Measurements from ENCODE around the gene EVI5. TPM values are rescaled to one million over a fixed set of nuclear protein-coding genes. Genes with fewer than 3 reads are reported as not detected.
A peak's percentile ranks its signal among the peaks of the same experiment; 100 is the strongest.
"Not testable (repeated sequence)": the region's sequence is repeated elsewhere in the genome, so short reads cannot be mapped to it uniquely, and the experiment has no call there.

EVI5 gene
- total RNA-seq, 2 experiments from 2014 or later: 25.7 to 27.9 TPM

DNA sequence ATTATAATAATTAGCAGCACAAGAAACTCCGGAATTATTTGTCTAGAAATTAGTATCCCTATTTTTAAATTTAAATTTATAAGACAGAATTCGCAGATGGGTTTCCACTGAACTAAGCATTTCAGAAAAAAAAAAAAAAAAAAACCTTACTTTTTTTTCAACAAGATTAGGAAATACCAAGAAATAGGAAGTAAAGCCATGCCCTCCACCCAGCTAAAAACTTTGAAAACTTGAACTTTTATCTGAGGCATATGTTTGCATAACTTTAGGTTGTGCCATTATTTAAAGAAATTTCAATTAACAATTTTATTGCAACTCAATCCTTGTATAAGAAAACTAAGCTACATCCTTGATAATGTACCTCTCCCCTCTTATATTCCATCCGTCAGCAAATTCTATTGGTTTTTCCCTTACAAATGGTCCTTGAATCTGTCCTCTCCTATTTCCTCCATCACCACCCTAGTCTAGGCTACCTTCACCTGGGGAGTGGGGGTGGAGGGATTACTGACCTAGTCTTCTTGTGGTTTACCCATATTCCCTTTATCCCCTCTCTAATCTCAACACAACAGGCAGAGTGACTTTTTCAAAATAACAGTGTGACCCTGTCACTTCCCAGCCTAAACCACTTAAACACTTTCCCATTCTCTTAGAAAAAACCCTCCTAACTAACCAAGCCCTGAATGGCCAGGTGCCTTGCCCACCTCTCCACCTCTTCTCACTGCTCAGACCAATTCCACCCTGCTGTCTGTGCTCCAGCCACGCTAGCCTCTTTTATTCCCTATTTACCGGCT is 1.4 kb upstream of the EVI5 start:
- Mint-ChIP-seq H3K27ac (no peak overlapping the region), H3K9me3 (peaks cover 2% of the 10 kb centered on the region), H3K4me1 (ENCODE audit: low read depth) (peaks cover 19% of the 10 kb centered on the region), H3K27me3 (peaks cover 51% of the 10 kb centered on the region), H3K4me3 (no peak overlapping the region), H3K36me3 (ENCODE audit: low read depth) (peaks cover 2% of the 10 kb centered on the region)
- no peak for DNase-seq
- TF ChIP-seq, protein P1, sequence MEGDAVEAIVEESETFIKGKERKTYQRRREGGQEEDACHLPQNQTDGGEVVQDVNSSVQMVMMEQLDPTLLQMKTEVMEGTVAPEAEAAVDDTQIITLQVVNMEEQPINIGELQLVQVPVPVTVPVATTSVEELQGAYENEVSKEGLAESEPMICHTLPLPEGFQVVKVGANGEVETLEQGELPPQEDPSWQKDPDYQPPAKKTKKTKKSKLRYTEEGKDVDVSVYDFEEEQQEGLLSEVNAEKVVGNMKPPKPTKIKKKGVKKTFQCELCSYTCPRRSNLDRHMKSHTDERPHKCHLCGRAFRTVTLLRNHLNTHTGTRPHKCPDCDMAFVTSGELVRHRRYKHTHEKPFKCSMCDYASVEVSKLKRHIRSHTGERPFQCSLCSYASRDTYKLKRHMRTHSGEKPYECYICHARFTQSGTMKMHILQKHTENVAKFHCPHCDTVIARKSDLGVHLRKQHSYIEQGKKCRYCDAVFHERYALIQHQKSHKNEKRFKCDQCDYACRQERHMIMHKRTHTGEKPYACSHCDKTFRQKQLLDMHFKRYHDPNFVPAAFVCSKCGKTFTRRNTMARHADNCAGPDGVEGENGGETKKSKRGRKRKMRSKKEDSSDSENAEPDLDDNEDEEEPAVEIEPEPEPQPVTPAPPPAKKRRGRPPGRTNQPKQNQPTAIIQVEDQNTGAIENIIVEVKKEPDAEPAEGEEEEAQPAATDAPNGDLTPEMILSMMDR (IDR thresholded peaks at IDR 0.05): no peak
- POLR2A ChIA-PET: no interaction called here
- intact Hi-C loops (cut with micrococcal nuclease): no loop called here
- ATAC-seq: no peak
- CTCF ChIA-PET: interaction anchor here (1.0 to 2.0 kb wide), 2 partner anchors 10 to 24 kb away, joined by 4 read pairs; no protein-coding TSS in a partner anchor

GRCh38 chr1:92784021-92784638 is 778 bp downstream of the EVI5 start:
- TF ChIP-seq, protein P1 (IDR thresholded peaks at IDR 0.05): no peak
- peaks cover 51% of the 10 kb centered on the region for H3K27me3 Mint-ChIP-seq
- CTCF ChIA-PET: interaction anchor here (1.5 kb wide), 1 partner anchor 33 kb away, joined by 3 read pairs; no protein-coding TSS in a partner anchor

DNA sequence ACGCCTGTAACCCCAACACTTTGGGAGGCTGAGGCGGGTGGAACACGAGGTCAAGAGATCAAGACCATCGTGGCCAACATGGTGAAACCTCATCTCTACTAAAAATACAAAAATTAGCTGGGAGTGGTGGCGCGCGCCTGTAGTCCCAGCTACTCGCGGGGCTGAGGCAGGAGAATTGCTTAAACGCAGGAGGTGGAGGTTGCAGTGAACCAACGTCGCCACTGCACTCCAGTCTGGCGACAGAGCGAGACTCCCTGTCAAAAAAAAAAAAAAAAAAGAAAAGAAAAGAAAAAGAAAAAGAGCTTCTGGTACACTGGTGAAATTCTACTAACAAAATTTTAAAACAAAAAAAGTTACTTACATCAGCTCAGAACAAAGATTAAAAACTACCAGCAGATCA is 1.4 kb downstream of the EVI5 start:
- intact Hi-C loops (cut with micrococcal nuclease); H3K36me3 Mint-ChIP-seq (ENCODE audit: low read depth); H3K9me3 Mint-ChIP-seq; CTCF ChIA-PET; POLR2A ChIA-PET; ATAC-seq; DNase-seq; H3K27ac Mint-ChIP-seq: not testable (repeated sequence)
- H3K4me1 Mint-ChIP-seq (ENCODE audit: low read depth): peaks cover 17% of the 10 kb centered on the region
- H3K4me3 Mint-ChIP-seq: peak overlapping the region; percentile 66
- peaks cover 50% of the 10 kb centered on the region for H3K27me3 Mint-ChIP-seq

More at GRCh38 chr1:92784021-92784638, 778 bp downstream of the EVI5 start:
- Mint-ChIP-seq H3K9me3 (peaks cover 2% of the 10 kb centered on the region), H3K36me3 (ENCODE audit: low read depth) (peaks cover 2% of the 10 kb centered on the region), H3K4me1 (ENCODE audit: low read depth) (peaks cover 17% of the 10 kb centered on the region), H3K4me3 (peak overlapping the region; percentile 66), H3K27ac (no peak overlapping the region)
- POLR2A ChIA-PET: interaction anchor here (0.6 to 1.9 kb wide), 3 partner anchors 48 to 164 kb away, joined by 3 to 9 read pairs (median 4); partner anchors contain the start of gene RPL5
- DNase-seq: peak; percentile 64
- intact Hi-C loops (cut with micrococcal nuclease): no loop called here
- peak; percentile 46 for ATAC-seq

GRCh38 chr1:92778376-92778775 is 6.5 kb downstream of the EVI5 start:
- H3K27me3 Mint-ChIP-seq: peaks cover 43% of the 10 kb centered on the region
- TF ChIP-seq, protein P1 (IDR thresholded peaks at IDR 0.05): no peak
- no peak overlapping the region for H3K27ac Mint-ChIP-seq
- H3K4me3 Mint-ChIP-seq: no peak overlapping the region
- ATAC-seq: no peak
- ChIA-PET CTCF (interaction anchor here (1.7 kb wide), 1 partner anchor 39 kb away, joined by 6 read pairs; no protein-coding TSS in a partner anchor), POLR2A (no interaction called here)
- intact Hi-C loops (cut with micrococcal nuclease): no loop called here
- H3K36me3 Mint-ChIP-seq (ENCODE audit: low read depth): no peaks in the 10 kb centered on the region
- H3K9me3 Mint-ChIP-seq: no peaks in the 10 kb centered on the region
- no peak for DNase-seq
- H3K4me1 Mint-ChIP-seq (ENCODE audit: low read depth): peaks cover 3% of the 10 kb centered on the region

GRCh38 chr1:92774407-92774806 is 10.5 kb downstream of the EVI5 start:
- Mint-ChIP-seq H3K36me3 (ENCODE audit: low read depth) (no peaks in the 10 kb centered on the region), H3K4me1 (ENCODE audit: low read depth) (no peaks in the 10 kb centered on the region), H3K27me3 (peaks cover 24% of the 10 kb centered on the region), H3K9me3 (no peaks in the 10 kb centered on the region), H3K4me3 (no peak overlapping the region), H3K27ac (no peak overlapping the region)
- intact Hi-C loops (cut with micrococcal nuclease): no loop called here
- POLR2A ChIA-PET: no interaction called here
- no peak for ATAC-seq
- TF ChIP-seq, protein P1 (IDR thresholded peaks at IDR 0.05): no peak
- DNase-seq: no peak
- CTCF ChIA-PET: interaction anchor here (1.4 kb wide), 1 partner anchor 194 kb away, joined by 3 read pairs; no protein-coding TSS in a partner anchor

- CTCF ChIA-PET: interaction anchor here (1.4 kb wide), 1 partner anchor 195 kb away, joined by 3 read pairs; no protein-coding TSS in a partner anchor
- H3K27me3 Mint-ChIP-seq: peaks cover 23% of the 10 kb centered on the region
- DNase-seq; ATAC-seq; H3K9me3 Mint-ChIP-seq; intact Hi-C loops (cut with micrococcal nuclease); H3K4me1 Mint-ChIP-seq (ENCODE audit: low read depth); POLR2A ChIA-PET; H3K4me3 Mint-ChIP-seq; H3K27ac Mint-ChIP-seq; H3K36me3 Mint-ChIP-seq (ENCODE audit: low read depth): not testable (repeated sequence)
Observed at GRCh38 chr1:92773749-92774148, 11.2 kb downstream of the EVI5 start.

Measured in activated CD8-positive, alpha-beta T cell treated with anti-CD3 and anti-CD28 coated beads for 36 hours (primary cell).